ENCODE measurements around the gene LRRC75B. TPM values are rescaled to one million over a fixed set of nuclear protein-coding genes. Genes with fewer than 3 reads are reported as not detected.

Gene LRRC75B
- total and polyA plus RNA-seq, 12 donors = 1.5 to 48.3 (median 5.5) TPM

DNA sequence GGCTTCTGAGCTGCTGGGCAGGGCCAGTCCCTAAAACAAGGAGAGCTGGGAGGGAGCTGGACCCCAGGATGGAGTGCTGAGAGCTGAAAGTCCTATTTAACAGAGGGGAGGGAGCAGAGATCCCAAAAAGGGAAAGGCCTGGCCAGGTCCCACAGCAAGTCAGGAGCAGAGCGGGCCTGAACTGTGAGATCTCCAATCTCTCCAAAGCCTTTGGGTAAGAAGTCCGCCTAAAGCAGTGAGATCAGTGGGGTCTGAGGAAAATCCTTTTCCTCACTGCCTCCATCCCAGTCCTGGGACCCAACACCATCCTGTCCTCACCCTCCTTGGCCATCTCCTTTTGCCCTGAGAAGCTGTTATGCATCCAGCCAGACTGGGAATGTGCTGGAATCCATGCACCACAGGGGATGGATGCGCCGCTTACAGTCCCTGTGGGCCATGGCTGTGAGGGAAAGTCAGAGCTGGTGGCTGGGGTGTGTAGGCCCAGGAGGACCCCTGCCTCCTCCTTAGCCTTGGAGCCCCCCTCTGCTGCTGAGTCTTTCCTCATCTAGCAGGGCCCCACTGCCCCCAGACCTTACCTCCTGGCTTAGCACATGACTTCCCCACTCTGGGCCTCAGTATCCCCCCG, 8.6 kb downstream of the LRRC75B start:
- peak overlapping the region in 1 of 5 donors; percentile 29 for H3K27ac ChIP-seq
- no peak for DNase-seq
- no peaks in the 10 kb centered on the region for H3K4me1 ChIP-seq (replicated peaks in 1 of 2)
- WGBS, 4 donors = 77 to 93% (median 82%) methylated on average over 3 to 5 of the region's 5 CpGs
- no peaks in the 10 kb centered on the region for H3K27me3 ChIP-seq
- intact Hi-C loops (cut with DNase I) = no loop called here
- H3K4me3 ChIP-seq = no peak overlapping the region
- no peaks in the 10 kb centered on the region for H3K36me3 ChIP-seq (replicated peaks in 1 of 2)
- H3K9me3 ChIP-seq (replicated peaks in 1 of 3) = no peaks in the 10 kb centered on the region
- TF ChIP-seq, protein P1, sequence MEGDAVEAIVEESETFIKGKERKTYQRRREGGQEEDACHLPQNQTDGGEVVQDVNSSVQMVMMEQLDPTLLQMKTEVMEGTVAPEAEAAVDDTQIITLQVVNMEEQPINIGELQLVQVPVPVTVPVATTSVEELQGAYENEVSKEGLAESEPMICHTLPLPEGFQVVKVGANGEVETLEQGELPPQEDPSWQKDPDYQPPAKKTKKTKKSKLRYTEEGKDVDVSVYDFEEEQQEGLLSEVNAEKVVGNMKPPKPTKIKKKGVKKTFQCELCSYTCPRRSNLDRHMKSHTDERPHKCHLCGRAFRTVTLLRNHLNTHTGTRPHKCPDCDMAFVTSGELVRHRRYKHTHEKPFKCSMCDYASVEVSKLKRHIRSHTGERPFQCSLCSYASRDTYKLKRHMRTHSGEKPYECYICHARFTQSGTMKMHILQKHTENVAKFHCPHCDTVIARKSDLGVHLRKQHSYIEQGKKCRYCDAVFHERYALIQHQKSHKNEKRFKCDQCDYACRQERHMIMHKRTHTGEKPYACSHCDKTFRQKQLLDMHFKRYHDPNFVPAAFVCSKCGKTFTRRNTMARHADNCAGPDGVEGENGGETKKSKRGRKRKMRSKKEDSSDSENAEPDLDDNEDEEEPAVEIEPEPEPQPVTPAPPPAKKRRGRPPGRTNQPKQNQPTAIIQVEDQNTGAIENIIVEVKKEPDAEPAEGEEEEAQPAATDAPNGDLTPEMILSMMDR (IDR thresholded peaks at IDR 0.05) = no peak
- no peak for TF ChIP-seq POLR2A (IDR thresholded peaks at IDR 0.05)

DNA sequence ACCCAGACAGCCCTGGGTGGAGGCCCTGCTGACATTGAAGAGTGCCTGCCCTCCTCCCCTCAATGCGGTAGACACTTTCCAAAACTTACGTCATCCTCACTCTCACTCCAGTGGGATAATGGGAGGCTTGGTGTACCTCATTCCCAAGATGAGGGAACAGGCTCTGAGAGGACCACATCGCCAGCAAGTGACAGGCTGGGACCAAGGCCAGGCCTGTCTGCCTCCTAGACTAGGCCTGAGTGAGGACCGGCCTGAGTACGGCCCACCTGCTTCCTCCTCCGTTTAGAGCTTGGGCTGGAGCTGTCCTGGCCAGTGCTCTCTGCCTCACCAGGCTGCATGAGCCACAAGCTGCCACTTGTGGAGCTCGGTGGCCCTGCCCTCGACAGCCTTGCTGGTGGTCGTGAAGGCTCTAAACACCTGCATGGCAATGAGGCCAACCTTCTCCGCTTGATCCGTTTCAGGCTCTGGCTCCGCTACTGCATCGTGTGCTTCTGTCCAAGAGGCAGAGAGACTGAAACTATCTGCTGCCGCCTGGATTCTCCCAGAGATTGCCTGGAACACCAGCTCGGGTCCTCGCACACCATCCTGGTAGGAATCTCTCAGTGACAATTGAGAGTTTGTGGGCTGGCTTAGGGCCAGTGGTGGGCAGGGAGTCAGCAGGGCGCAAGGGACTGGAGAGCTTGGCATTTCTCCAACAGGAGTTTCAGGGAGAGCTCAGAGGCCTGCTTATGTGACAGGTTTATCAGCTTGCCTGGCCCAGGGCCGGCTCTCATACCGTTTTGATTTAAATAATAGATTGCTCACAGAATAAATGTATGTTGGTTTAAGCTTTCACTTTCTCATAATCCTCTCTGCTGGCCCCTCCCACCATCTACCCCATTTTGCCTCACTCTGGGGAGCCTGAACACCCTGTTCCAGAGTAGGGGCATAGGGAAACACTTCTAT, 9.4 kb downstream of the LRRC75B start:
- Histone ChIP-seq H3K9me3 (replicated peaks in 1 of 3) (no peaks in the 10 kb centered on the region), H3K27ac (peak overlapping the region in 1 of 5 donors; percentile 29), H3K36me3 (replicated peaks in 1 of 2) (no peaks in the 10 kb centered on the region), H3K27me3 (no peaks in the 10 kb centered on the region), H3K4me1 (replicated peaks in 1 of 2) (no peaks in the 10 kb centered on the region), H3K4me3 (no peak overlapping the region)
- WGBS, 4 donors = 49 to 72% (median 65%) methylated on average over 9 to 19 of the region's 19 CpGs
- no peak for TF ChIP-seq POLR2A (IDR thresholded peaks at IDR 0.05)
- TF ChIP-seq, protein P1 (IDR thresholded peaks at IDR 0.05) = no peak
- intact Hi-C loops (cut with DNase I) = no loop called here
- DNase-seq = peak in 1 of 7 donors; percentile 58

DNA sequence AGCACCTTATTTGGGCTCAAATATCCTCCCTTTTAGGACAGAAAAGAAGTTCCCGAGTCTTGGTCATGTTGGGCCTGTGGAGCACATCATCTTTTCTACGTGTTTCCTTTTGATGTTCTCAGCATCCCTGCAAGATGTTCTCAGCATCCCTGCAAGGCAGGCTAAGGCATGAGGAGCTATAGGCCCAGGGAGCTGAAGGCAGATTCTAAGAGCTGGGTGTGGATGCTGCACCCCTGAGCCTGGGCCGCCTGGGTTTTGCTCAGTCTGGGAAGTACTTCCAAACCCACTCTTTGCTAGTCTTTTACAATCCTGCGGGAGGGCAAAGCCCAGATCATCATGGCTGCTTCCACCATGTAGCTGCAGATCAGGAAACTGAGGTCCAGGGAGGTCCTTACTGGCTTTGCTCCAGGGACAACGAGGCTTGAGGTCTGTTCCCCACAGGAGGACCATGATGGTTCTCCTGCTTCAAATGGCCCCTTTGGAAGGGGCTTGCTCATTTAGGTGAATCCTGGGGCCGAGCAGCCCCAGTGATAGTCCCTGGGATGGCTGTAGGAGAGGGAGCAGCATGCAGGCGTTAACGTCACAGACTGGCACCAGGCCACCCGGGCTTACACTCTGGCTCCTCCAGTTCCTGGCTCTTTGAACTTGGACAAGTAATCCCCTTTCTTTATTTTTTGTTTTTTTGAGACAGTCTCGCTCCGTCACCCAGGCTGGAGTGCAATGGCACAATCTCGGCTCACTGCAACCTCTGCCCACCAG, 10.6 kb downstream of the LRRC75B start:
- TF ChIP-seq POLR2A (IDR thresholded peaks at IDR 0.05) = no peak
- TF ChIP-seq, protein P1 (IDR thresholded peaks at IDR 0.05) = no peak
- intact Hi-C loops (cut with DNase I) = no loop called here
- H3K36me3 ChIP-seq (replicated peaks in 1 of 2) = no peaks in the 10 kb centered on the region
- 89 to 92% (median 91%) methylated on average over 11 to 12 of the region's 12 CpGs for WGBS, 4 donors
- no peaks in the 10 kb centered on the region for H3K4me1 ChIP-seq (replicated peaks in 1 of 2)
- no peak overlapping the region for H3K4me3 ChIP-seq
- no peak overlapping the region for H3K27ac ChIP-seq
- no peaks in the 10 kb centered on the region for H3K27me3 ChIP-seq
- H3K9me3 ChIP-seq (replicated peaks in 1 of 3) = no peaks in the 10 kb centered on the region
- no peak for DNase-seq

DNA sequence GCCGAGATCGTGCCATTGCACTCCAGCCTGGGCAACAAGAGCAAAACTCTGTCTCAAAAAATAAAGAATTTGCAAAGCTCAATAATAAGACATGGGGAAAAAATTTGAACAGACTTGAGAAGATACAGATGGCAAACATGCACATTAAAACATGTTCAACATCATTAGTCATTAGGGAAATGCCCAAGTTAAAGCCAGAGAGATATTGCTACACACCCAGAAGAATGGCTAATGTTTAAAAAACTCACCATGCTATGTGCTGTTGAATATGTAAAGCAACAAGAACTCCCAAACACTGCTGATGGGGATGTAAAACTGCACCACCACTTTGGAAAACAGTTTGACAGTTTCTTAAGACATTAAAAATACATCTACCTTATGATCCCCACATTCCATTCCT, 12.6 kb downstream of the LRRC75B start:
- no peaks in the 10 kb centered on the region for H3K4me1 ChIP-seq (replicated peaks in 1 of 2)
- H3K9me3 ChIP-seq (replicated peaks in 1 of 3) = no peaks in the 10 kb centered on the region
- H3K27me3 ChIP-seq = no peaks in the 10 kb centered on the region
- H3K27ac ChIP-seq = no peak overlapping the region
- intact Hi-C loops (cut with DNase I) = no loop called here
- 77 to 94% (median 84%) methylated on average over 2 of the region's 2 CpGs for WGBS, 4 donors
- no peak for DNase-seq
- no peaks in the 10 kb centered on the region for H3K36me3 ChIP-seq (replicated peaks in 1 of 2)
- TF ChIP-seq POLR2A (IDR thresholded peaks at IDR 0.05) = no peak
- TF ChIP-seq, protein P1 (IDR thresholded peaks at IDR 0.05) = no peak
- H3K4me3 ChIP-seq = no peak overlapping the region

All from adrenal gland (tissue), 12 donors.